ES-I3 (cell line): ENCODE results near the gene ADCY2.

Experiments used
- H3K36me3 ChIP-seq: 2 replicates; pipeline ENCODE4 v1.6.1; 2013; ENCODE audit warnings: mild to moderate bottlenecking, low read length, control low read depth, moderate library complexity; ENCODE audit not compliant: insufficient read depth
- H3K4me1 ChIP-seq: 2 replicates; pipeline ENCODE4 v1.6.1; 2013; ENCODE audit warnings: mild to moderate bottlenecking, control low read depth, low read length; ENCODE audit not compliant: insufficient read depth
- H3K9ac ChIP-seq: 2 replicates; pipeline ENCODE4 v1.6.1; 2013; ENCODE audit warnings: low read depth, mild to moderate bottlenecking, low read length, moderate library complexity
- H3K9me3 ChIP-seq: 2 replicates; pipeline ENCODE4 v1.6.1; 2013; ENCODE audit warnings: mild to moderate bottlenecking, low read length, moderate library complexity; ENCODE audit not compliant: control insufficient read depth, insufficient read depth

Gene ADCY2

GRCh38 chr5:7395947-7396712 is at the start of gene ADCY2:
Gene ADCY2 (plus strand): TSS chr5:7396138. CDS start chr5:7396297, 159 bp downstream.
- H3K9ac ChIP-seq: peak within 1 kb of the TSS; percentile 88
- H3K36me3 ChIP-seq: no peaks in the 10 kb centered on the region
- H3K4me1 ChIP-seq: peaks cover 46% of the 10 kb centered on the region
- H3K9me3 ChIP-seq: no peaks in the 10 kb centered on the region

- Histone ChIP-seq H3K9me3 (peaks cover 6% of the 10 kb centered on the region), H3K9ac (no peak overlapping the region), H3K4me1 (peaks cover 18% of the 10 kb centered on the region), H3K36me3 (no peaks in the 10 kb centered on the region)
These were observed 48.6 kb upstream of the ADCY2 start for GRCh38 chr5:7347377-7347776.

- Histone ChIP-seq H3K36me3 (no peaks in the 10 kb centered on the region), H3K9ac (no peak overlapping the region)
These were observed 47.6 kb upstream of the ADCY2 start for GRCh38 chr5:7348168-7348854.

GRCh38 chr5:7361593-7361992 is 34.3 kb upstream of the ADCY2 start:
- H3K4me1 ChIP-seq: peaks cover 30% of the 10 kb centered on the region
- no peaks in the 10 kb centered on the region for H3K36me3 ChIP-seq
- no peaks in the 10 kb centered on the region; the same call in 1 of the 2 replicates for H3K9me3 ChIP-seq
- H3K9ac ChIP-seq: no peak overlapping the region

More at GRCh38 chr5:7348168-7348854, 47.6 kb upstream of the ADCY2 start:
- Histone ChIP-seq H3K4me1 (peaks cover 18% of the 10 kb centered on the region), H3K9me3 (peaks cover 2% of the 10 kb centered on the region)

GRCh38 chr5:7363067-7363677 is 32.8 kb upstream of the ADCY2 start:
- Histone ChIP-seq H3K9me3 (peaks cover 7% of the 10 kb centered on the region), H3K36me3 (no peaks in the 10 kb centered on the region), H3K9ac (no peak overlapping the region), H3K4me1 (peaks cover 30% of the 10 kb centered on the region)

GRCh38 chr5:7364226-7364875 is 31.6 kb upstream of the ADCY2 start:
- H3K4me1 ChIP-seq: peaks cover 30% of the 10 kb centered on the region

GRCh38 chr5:7367780-7368179 is 28.2 kb upstream of the ADCY2 start:
- Histone ChIP-seq H3K9ac (no peak overlapping the region), H3K36me3 (no peaks in the 10 kb centered on the region), H3K9me3 (peaks cover 7% of the 10 kb centered on the region; the same call in 1 of the 2 replicates), H3K4me1 (peaks cover 23% of the 10 kb centered on the region)

More at GRCh38 chr5:7364226-7364875, 31.6 kb upstream of the ADCY2 start:
- no peaks in the 10 kb centered on the region for H3K36me3 ChIP-seq
- H3K9me3 ChIP-seq: peaks cover 7% of the 10 kb centered on the region
- H3K9ac ChIP-seq: no peak overlapping the region

GRCh38 chr5:7372399-7372798 is 23.5 kb upstream of the ADCY2 start:
- Histone ChIP-seq H3K4me1 (no peaks in the 10 kb centered on the region), H3K9ac (no peak overlapping the region), H3K36me3 (no peaks in the 10 kb centered on the region), H3K9me3 (peaks cover 7% of the 10 kb centered on the region; the same call in 1 of the 2 replicates)

- H3K9me3 ChIP-seq: no peaks in the 10 kb centered on the region
- no peaks in the 10 kb centered on the region for H3K36me3 ChIP-seq
- H3K9ac ChIP-seq: no peak overlapping the region
- H3K4me1 ChIP-seq: no peaks in the 10 kb centered on the region
These were observed 21.8 kb upstream of the ADCY2 start for GRCh38 chr5:7374186-7374585.

GRCh38 chr5:7375457-7375856 is 20.5 kb upstream of the ADCY2 start:
- Histone ChIP-seq H3K36me3 (no peaks in the 10 kb centered on the region), H3K9me3 (no peaks in the 10 kb centered on the region), H3K9ac (no peak overlapping the region), H3K4me1 (no peaks in the 10 kb centered on the region)

- Histone ChIP-seq H3K9me3 (no peaks in the 10 kb centered on the region), H3K9ac (no peak overlapping the region), H3K36me3 (no peaks in the 10 kb centered on the region), H3K4me1 (no peaks in the 10 kb centered on the region)
These were observed 19.1 kb upstream of the ADCY2 start for GRCh38 chr5:7376871-7377270.

- Histone ChIP-seq H3K4me1 (no peaks in the 10 kb centered on the region), H3K9ac (no peak overlapping the region)
These were observed 18.2 kb upstream of the ADCY2 start for GRCh38 chr5:7377761-7378160.

GRCh38 chr5:7382588-7382987 is 13.3 kb upstream of the ADCY2 start:
- H3K9me3 ChIP-seq: no peaks in the 10 kb centered on the region
- no peak overlapping the region for H3K9ac ChIP-seq
- 0 out of 2 replicates have a peak, but pooled peaks cover 3% of the 10 kb centered on the region for H3K4me1 ChIP-seq
- H3K36me3 ChIP-seq: no peaks in the 10 kb centered on the region

More at GRCh38 chr5:7377761-7378160, 18.2 kb upstream of the ADCY2 start:
- no peaks in the 10 kb centered on the region for H3K9me3 ChIP-seq
- no peaks in the 10 kb centered on the region for H3K36me3 ChIP-seq

GRCh38 chr5:7385681-7386080 is 10.3 kb upstream of the ADCY2 start:
- Histone ChIP-seq H3K36me3 (no peaks in the 10 kb centered on the region), H3K4me1 (0 out of 2 replicates have a peak, but pooled peaks cover 3% of the 10 kb centered on the region), H3K9ac (no peak overlapping the region), H3K9me3 (no peaks in the 10 kb centered on the region)
